Endothelial cell of umbilical vein (primary cell): Measurements from ENCODE around the gene GGNBP2. TPM values are rescaled to one million over a fixed set of nuclear protein-coding genes. Genes with fewer than 3 reads are reported as not detected.

Experiments used
- BruUV-seq: library from RNA; stranded (reverse); fragments of 400-500 nt; replicated peaks from 2 replicates; lab custom pipeline; 2021; lab: Mats Ljungman, UMichigan
- CTCF ChIA-PET: fragments of 300-600, 350-600 bp; sonication (Branson Sonifier 250); formaldehyde crosslinking; loops from one replicate; lab custom pipeline; 2021; ENCODE audit warnings: antibody characterized with exemption, inconsistent platforms; lab: Charles Lee
- POLR2A ChIA-PET: fragments of 300-600, 350-600 bp; sonication (Branson Sonifier 250); formaldehyde crosslinking; loops from one replicate; lab custom pipeline; 2021; ENCODE audit warnings: antibody characterized with exemption, inconsistent platforms; lab: Charles Lee
- DNase-seq: peaks from one replicate; pipeline ENCODE4 v3.0.0-alpha.2; 2011; ENCODE audit warnings: low read depth, low spot score
- FAIRE-seq: peaks from 2 replicates; lab custom pipeline; 2011; peaks lifted over from hg19 to GRCh38; lab: Jason Lieb, UNC
- H2AFZ ChIP-seq: 2 replicates; pipeline ENCODE4 v1.6.0; 2012; ENCODE audit warnings: low read depth, low read length, control low read depth, inconsistent platforms
- H3K27ac ChIP-seq: 2 replicates; pipeline ENCODE4 v1.5.1; 2011; ENCODE audit warnings: low read depth, mild to moderate bottlenecking, control low read depth, low read length, moderate library complexity; ENCODE audit not compliant: insufficient read depth
- H3K27me3 ChIP-seq, 2 experiments: 2 replicates each; pipeline versions ENCODE4 v1.6.0 to v1.6.1; 2011; ENCODE audit warnings: low read length in 2 of 2, mixed read lengths in 1 of 2; ENCODE audit not compliant: control insufficient read depth in 2 of 2, insufficient read depth in 2 of 2
- H3K36me3 ChIP-seq, 2 experiments: 2 replicates in 1 of 2; 3 replicates in 1 of 2; pipeline ENCODE4 v1.5.1; 2011; ENCODE audit warnings: low read length in 2 of 2, mild to moderate bottlenecking in 1 of 2, moderate library complexity in 1 of 2; ENCODE audit not compliant: control insufficient read depth in 2 of 2, insufficient read depth in 2 of 2; ENCODE audit errors: extremely low read depth in 1 of 2
- H3K4me1 ChIP-seq: 3 replicates; pipeline ENCODE4 v1.5.1; 2011; ENCODE audit warnings: mild to moderate bottlenecking, low read length; ENCODE audit not compliant: control insufficient read depth, insufficient read depth; ENCODE audit errors: extremely low read depth
- H3K4me2 ChIP-seq: 2 replicates; pipeline ENCODE4 v1.6.1; 2011; ENCODE audit warnings: low read length, control low read depth, mixed read lengths; ENCODE audit not compliant: insufficient read depth
- H3K4me3 ChIP-seq, 3 experiments: fragments of 200-600 bp in 1 of 3; sonication (generic), shearing (Covaris generic) in 1 of 3; replicated peaks in 1 of 3; 2 replicates each; pipeline ENCODE4 v1.5.1; 2011 to 2016; ENCODE audit warnings: control low read depth in 3 of 3, low read length in 3 of 3, mild to moderate bottlenecking in 2 of 3, inconsistent platforms in 1 of 3, low read depth in 1 of 3, moderate library complexity in 1 of 3; ENCODE audit not compliant: insufficient read depth in 1 of 3
- H3K79me2 ChIP-seq: 2 replicates; pipeline ENCODE4 v1.6.0; 2012; ENCODE audit warnings: low read length, inconsistent platforms; ENCODE audit not compliant: control insufficient read depth, insufficient read depth
- H3K9ac ChIP-seq: replicated peaks from 2 replicates; pipeline ENCODE3; 2011; ENCODE audit warnings: low read length, control low read depth; ENCODE audit not compliant: insufficient read depth; ENCODE audit errors: extremely low read depth
- H3K9me1 ChIP-seq: replicated peaks from 3 replicates; pipeline ENCODE4 v1.6.0; 2011; ENCODE audit warnings: mild to moderate bottlenecking, low read length; ENCODE audit not compliant: control insufficient read depth, insufficient read depth; ENCODE audit errors: extremely low read depth
- H3K9me3 ChIP-seq: replicated peaks from 2 replicates; pipeline ENCODE4 v1.5.1; 2012; ENCODE audit warnings: low read length, inconsistent platforms; ENCODE audit not compliant: control insufficient read depth, insufficient read depth
- H4K20me1 ChIP-seq: replicated peaks from 2 replicates; pipeline ENCODE3; 2011; ENCODE audit warnings: mild to moderate bottlenecking, low read length; ENCODE audit not compliant: control insufficient read depth, insufficient read depth; ENCODE audit errors: extremely low read depth
- EZH2 ChIP-seq: IDR thresholded peaks from 2 replicates; pipeline ENCODE4 v1.6.1; 2012; ENCODE audit warnings: borderline replicate concordance, low read depth, mild to moderate bottlenecking, moderate library complexity, low read length, inconsistent platforms; ENCODE audit not compliant: severe bottlenecking
- FOS ChIP-seq: IDR thresholded peaks from 2 replicates; pipeline ENCODE4 v1.6.1; 2011; ENCODE audit warnings: mild to moderate bottlenecking, low read length, moderate library complexity, borderline replicate concordance; ENCODE audit not compliant: insufficient read depth
- GATA2 ChIP-seq: IDR thresholded peaks from 2 replicates; pipeline ENCODE4 v1.7.0; 2011; ENCODE audit warnings: low read depth, mild to moderate bottlenecking, moderate library complexity, mixed read lengths, low read length; ENCODE audit not compliant: insufficient read length, insufficient read depth
- JUN ChIP-seq: IDR thresholded peaks from 2 replicates; pipeline ENCODE4 v1.6.1; 2011; ENCODE audit warnings: borderline replicate concordance, low read depth; ENCODE audit not compliant: insufficient read length, insufficient read depth
- MYC ChIP-seq: IDR thresholded peaks from one replicate; pipeline ENCODE4 v1.6.1; 2011; ENCODE audit warnings: mild to moderate bottlenecking, low read depth, low read length
- POLR2A ChIP-seq: IDR thresholded peaks from 2 replicates; pipeline ENCODE4 v1.6.1; 2012; ENCODE audit warnings: low read depth, mild to moderate bottlenecking, control low read depth, low read length
- POLR2AphosphoS5 ChIP-seq: IDR thresholded peaks from 2 replicates; pipeline ENCODE4 v1.6.1; 2012; ENCODE audit warnings: low read depth, mild to moderate bottlenecking, control low read depth, low read length, moderate library complexity; ENCODE audit not compliant: insufficient read depth
- dilution Hi-C: fragments of 300-500 bp; cut with MboI; formaldehyde crosslinking; loops from one replicate; pipeline ENCODE4 v1.15.0; 2019; ENCODE audit warnings: low sequenced_read_pairs; ENCODE audit not compliant: extremely low pct_ligation_motif_present
- intact Hi-C: fragments of 100-400 bp; cut with micrococcal nuclease; formaldehyde crosslinking; loops from one replicate; pipeline ENCODE4 v1.10.0; 2022
- polyA plus RNA-seq, 4 experiments: library from polyadenylated mRNA; depleted of rRNA in 3 of 4; stranded (reverse) in 3 of 4; unstranded in 1 of 4; fragments of >200 nt; gene quantifications; 2 replicates each; pipeline versions ENCODE4 v1.2.1 to v1.2.3, GENCODE V29; 2011 to 2012; ENCODE audit warnings: missing spikeins in 1 of 4
- total RNA-seq: library from RNA; stranded (reverse); gene quantifications from 2 replicates; pipeline ENCODE4 v1.2.3, GENCODE V29; 2021
- TF ChIP-seq, protein P1 (sequence below), 2 donors: IDR thresholded peaks; 1 replicate in 1 of 2; 2 replicates in 1 of 2; pipeline ENCODE4 v1.5.1; 2011; ENCODE audit warnings: low read length in 2 of 2, mild to moderate bottlenecking in 2 of 2, moderate library complexity in 2 of 2, control low read depth in 1 of 2, inconsistent platforms in 1 of 2, low read depth in 1 of 2; ENCODE audit not compliant: insufficient read depth in 1 of 2; ENCODE audit errors: extremely low read depth in 1 of 2
- TF ChIP-seq, protein P2 (sequence below): IDR thresholded peaks from 2 replicates; pipeline ENCODE4 v1.6.1; 2011; ENCODE audit not compliant: insufficient read depth, insufficient read length

Gene GGNBP2
- total and polyA plus RNA-seq, 2 donors (not counting 3 experiments of a cell fraction or from before 2014, with no cell fraction given) = 52.6 to 77.6 TPM

DNA sequence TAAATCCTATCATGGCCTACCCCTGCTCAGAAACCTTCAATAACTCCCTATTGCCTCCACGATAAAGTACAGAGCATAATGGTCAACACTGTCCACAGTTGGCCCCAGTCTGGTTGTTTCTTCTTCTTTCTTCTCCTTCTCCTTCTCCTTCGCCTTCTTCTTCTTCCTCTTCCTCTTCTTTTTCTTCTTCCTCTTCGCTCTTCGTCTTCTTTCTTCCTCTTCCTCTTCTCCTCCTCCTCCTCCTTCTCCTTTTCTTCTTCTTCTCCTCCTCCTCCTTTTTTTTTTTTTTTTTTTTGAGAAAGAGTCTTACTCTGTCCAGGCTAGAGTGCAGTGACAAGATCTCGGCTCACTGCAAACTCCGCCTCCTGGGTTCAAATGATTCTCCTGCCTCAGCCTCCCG, 80.5 kb downstream of the GGNBP2 start:
- intact Hi-C loops (no loop called here), dilution Hi-C loops (no loop called here)
- no peak overlapping the region for H3K4me2 ChIP-seq
- ChIA-PET CTCF (interaction anchor here (0.6 to 9.1 kb wide), 28 partner anchors 9 to 773 kb away, joined by 3 to 201 read pairs (median 5); partner anchors contain the start of gene MRM1), POLR2A (no interaction called here)
- FAIRE-seq = no peak
- H3K27ac ChIP-seq = no peak overlapping the region
- no peaks in the 10 kb centered on the region for H3K36me3 ChIP-seq
- no peak for DNase-seq
- no peak for TF ChIP-seq GATA2
- TF ChIP-seq, protein P1, sequence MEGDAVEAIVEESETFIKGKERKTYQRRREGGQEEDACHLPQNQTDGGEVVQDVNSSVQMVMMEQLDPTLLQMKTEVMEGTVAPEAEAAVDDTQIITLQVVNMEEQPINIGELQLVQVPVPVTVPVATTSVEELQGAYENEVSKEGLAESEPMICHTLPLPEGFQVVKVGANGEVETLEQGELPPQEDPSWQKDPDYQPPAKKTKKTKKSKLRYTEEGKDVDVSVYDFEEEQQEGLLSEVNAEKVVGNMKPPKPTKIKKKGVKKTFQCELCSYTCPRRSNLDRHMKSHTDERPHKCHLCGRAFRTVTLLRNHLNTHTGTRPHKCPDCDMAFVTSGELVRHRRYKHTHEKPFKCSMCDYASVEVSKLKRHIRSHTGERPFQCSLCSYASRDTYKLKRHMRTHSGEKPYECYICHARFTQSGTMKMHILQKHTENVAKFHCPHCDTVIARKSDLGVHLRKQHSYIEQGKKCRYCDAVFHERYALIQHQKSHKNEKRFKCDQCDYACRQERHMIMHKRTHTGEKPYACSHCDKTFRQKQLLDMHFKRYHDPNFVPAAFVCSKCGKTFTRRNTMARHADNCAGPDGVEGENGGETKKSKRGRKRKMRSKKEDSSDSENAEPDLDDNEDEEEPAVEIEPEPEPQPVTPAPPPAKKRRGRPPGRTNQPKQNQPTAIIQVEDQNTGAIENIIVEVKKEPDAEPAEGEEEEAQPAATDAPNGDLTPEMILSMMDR (IDR thresholded peaks at IDR 0.05; ENCODE audit: extremely low read depth in 1 of 2, insufficient read depth in 1 of 2, low read depth in 1 of 2, low read length in 2 of 2) = no peak
- no peak for TF ChIP-seq EZH2
- TF ChIP-seq POLR2AphosphoS5 = no peak
- TF ChIP-seq, protein P2, sequence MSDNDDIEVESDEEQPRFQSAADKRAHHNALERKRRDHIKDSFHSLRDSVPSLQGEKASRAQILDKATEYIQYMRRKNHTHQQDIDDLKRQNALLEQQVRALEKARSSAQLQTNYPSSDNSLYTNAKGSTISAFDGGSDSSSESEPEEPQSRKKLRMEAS = no peak
- no peak for TF ChIP-seq FOS
- TF ChIP-seq POLR2A = no peak
- TF ChIP-seq JUN = no peak
- no peak for TF ChIP-seq MYC
- no peaks in the 10 kb centered on the region for H3K27me3 ChIP-seq
- no peaks in the 10 kb centered on the region for H3K9me3 ChIP-seq
- no peaks in the 10 kb centered on the region for H3K9me1 ChIP-seq
- H3K79me2 ChIP-seq = no peaks in the 10 kb centered on the region
- H4K20me1 ChIP-seq = no peaks in the 10 kb centered on the region
- no TSS peak for BruUV-seq
- no peak overlapping the region for H3K9ac ChIP-seq
- no peaks in the 10 kb centered on the region for H3K4me1 ChIP-seq
- no peak overlapping the region for H3K4me3 ChIP-seq
- H2AFZ ChIP-seq = no peak overlapping the region
